ENCODE data around the gene DPEP2NB. TPM values are rescaled to one million over a fixed set of nuclear protein-coding genes. Genes with fewer than 3 reads are reported as not detected.

The DPEP2NB gene, protein sequence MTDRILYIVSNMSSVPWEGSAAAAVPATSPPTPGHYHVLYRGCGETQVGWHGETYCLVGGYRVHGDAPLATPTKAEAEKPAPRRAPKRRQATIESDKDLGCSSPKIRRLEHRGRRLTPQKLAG
- not detected for polyA plus RNA-seq

DNA sequence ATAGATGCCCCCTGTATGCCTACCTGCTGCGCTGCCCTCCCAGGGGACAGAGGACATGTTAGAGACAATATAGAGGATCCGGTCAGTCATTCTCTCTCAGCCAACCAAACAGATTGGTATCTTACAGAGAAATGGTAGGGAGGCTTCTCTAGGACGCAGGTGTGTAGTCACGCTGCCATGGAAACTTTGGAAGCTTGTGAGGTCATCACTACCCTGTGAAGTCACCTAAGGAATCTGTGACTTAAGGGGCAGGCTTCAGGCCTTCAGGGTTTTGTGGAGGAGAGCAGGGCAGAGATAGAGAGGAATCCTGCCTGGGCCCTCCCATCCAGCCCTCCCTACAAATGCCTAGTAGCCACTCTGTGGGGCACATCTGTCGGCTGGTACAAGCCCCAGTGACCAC lies at the start of gene DPEP2NB:
Gene DPEP2NB, minus strand, starts transcription at position 231 of the 400 bp plus-strand sequence. Its CDS starts 141 bp downstream, at position 90.
- Mint-ChIP-seq H3K27me3 (ENCODE audit: low read depth in 3 of 3) (peaks cover 0 to under 1% (median 0%) of the 10 kb centered on the region in 3 donors), H3K4me3 (no peak within 1 kb of the TSS), H3K4me1 (peaks cover 12 to 15% of the 10 kb centered on the region in 2 donors), H3K9me3 (no peaks in the 10 kb centered on the region), H3K27ac (peak within 1 kb of the TSS in 1 of 6 donors; percentile 50), H3K36me3 (no peaks in the 10 kb centered on the region)
- DNase-seq: no peak

DNA sequence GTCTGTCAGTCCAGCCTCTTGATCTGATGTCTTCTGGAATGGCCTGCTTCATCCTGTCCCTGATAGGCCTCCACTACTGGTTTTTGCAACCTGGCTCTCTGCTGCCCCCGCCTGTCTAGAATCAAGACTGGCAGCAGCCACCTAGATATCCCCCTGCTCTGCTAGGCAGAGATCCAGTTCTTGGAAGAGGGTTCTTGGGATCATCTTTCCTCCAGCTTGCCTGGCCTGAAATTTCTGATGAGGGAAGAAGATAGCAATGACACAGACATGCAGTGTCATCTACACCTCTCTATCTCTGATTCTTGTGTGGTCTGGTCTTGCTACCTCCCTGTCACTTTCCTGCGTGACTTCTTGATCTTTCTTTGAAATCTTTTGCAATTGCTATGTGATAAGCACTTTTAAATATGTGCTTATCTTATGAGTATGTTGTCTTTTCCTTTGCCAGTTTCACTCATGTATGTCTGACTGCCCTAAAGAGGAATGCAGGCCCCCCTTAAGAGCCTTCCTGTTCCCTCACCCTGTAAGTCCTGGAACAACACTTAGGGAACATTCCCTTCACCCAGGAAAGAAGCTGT lies 49.2 kb upstream of the DPEP2NB start:
- H3K9me3 Mint-ChIP-seq: no peaks in the 10 kb centered on the region
- peak overlapping the region; percentile 66 to 76 (median 70) for H3K4me3 Mint-ChIP-seq
- peaks cover 87 to 94% of the 10 kb centered on the region in 2 donors for H3K4me1 Mint-ChIP-seq
- H3K36me3 Mint-ChIP-seq: peaks cover 0 to 12% (median 10%) of the 10 kb centered on the region in 3 donors
- peak; percentile 65 to 71 (median 69) for DNase-seq
- peak overlapping the region; percentile 89 to 96 (median 92) for H3K27ac Mint-ChIP-seq
- H3K27me3 Mint-ChIP-seq (ENCODE audit: low read depth in 3 of 3): peaks cover 0 to 6% (median 0%) of the 10 kb centered on the region in 3 donors

DNA sequence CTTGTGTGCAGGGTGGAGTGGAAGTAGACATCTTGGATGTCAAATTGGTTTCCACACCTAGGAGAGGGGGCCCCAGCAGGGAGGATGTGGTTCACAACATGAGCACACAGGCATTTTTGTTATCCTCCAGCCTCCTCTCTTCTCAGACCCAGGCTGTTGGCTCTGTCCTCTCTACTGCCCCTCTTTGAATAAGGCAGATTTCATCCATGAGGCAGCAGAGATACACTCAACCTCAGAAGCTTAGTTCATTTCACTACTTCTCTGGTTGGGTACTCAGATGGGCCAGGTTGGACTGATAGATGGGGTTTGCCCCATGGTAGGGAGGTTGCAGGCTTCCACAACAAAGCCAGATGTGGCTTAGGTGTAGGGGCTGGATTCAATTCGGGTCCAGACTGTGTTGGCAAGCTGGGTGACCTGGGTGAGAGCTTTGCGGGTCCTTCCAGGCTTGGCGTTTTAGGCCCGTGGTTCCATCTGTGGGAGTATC lies 47.2 kb upstream of the DPEP2NB start:
- peaks cover 0 to 13% (median 11%) of the 10 kb centered on the region in 3 donors for H3K36me3 Mint-ChIP-seq
- peaks cover 0 to 7% (median 0%) of the 10 kb centered on the region in 3 donors for H3K27me3 Mint-ChIP-seq (ENCODE audit: low read depth in 3 of 3)
- no peaks in the 10 kb centered on the region for H3K9me3 Mint-ChIP-seq
- H3K4me3 Mint-ChIP-seq: peak overlapping the region; percentile 64 to 83 (median 82)
- peaks cover 84 to 96% of the 10 kb centered on the region in 2 donors for H3K4me1 Mint-ChIP-seq
- DNase-seq: peak; percentile 80 to 83 (median 83)
- peak overlapping the region; percentile 87 to 95 (median 92) for H3K27ac Mint-ChIP-seq

DNA sequence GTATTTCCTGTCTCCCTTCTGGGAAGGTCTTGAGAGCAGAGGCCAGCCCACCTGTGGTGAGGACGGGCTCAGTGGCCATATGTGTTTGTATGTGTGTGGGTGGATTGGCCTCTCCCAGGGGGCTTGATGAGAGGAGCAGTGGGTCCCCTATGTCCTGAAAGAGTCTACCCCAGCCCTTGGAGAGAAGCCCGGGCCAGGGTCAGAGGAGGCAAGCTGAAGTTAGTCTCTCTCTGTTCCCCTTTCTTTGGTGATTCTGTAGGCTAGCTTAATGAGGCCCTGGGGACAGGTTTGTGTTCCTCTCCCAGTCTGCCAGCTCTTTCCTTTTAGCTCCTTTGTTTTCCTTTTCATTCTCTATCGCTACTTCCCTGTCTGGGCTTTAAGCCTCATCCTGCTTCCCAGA lies 45.7 kb upstream of the DPEP2NB start:
- Mint-ChIP-seq H3K27me3 (ENCODE audit: low read depth in 3 of 3) (peaks cover 0 to 9% (median 0%) of the 10 kb centered on the region in 3 donors), H3K36me3 (peaks cover 0 to 10% (median 10%) of the 10 kb centered on the region in 3 donors), H3K27ac (peak overlapping the region; percentile 89 to 96 (median 94)), H3K4me1 (peaks cover 76 to 96% of the 10 kb centered on the region in 2 donors), H3K9me3 (no peaks in the 10 kb centered on the region), H3K4me3 (peak overlapping the region; percentile 73 to 82 (median 81))
- no peak for DNase-seq

DNA sequence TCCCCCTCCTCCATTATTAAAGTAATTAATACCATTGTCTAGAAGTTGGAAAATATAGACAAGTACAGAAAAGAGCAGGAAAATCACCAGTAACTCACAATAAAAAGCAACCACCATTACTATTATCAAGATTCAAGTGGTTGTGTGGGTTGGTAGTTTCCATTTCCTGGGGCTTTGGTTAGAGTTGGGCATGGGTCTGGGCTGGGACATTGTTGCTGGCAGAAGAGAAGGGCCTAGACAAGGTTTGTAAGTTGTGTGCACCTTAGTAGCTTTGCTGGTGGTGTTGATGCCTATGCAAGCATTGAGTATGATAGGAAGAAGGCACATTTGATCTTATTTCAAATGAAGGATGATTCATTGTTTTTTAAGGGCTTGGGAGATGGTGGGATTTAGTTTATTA lies 44.1 kb upstream of the DPEP2NB start:
- Mint-ChIP-seq H3K36me3 (peaks cover 0 to 14% (median 8%) of the 10 kb centered on the region in 3 donors), H3K27ac (peak overlapping the region; percentile 73 to 90 (median 84)), H3K4me3 (peak overlapping the region; percentile 60 to 76 (median 66)), H3K27me3 (ENCODE audit: low read depth in 3 of 3) (peaks cover 0 to 11% (median 0%) of the 10 kb centered on the region in 3 donors), H3K9me3 (no peaks in the 10 kb centered on the region), H3K4me1 (peaks cover 76 to 96% of the 10 kb centered on the region in 2 donors)
- DNase-seq: no peak

DNA sequence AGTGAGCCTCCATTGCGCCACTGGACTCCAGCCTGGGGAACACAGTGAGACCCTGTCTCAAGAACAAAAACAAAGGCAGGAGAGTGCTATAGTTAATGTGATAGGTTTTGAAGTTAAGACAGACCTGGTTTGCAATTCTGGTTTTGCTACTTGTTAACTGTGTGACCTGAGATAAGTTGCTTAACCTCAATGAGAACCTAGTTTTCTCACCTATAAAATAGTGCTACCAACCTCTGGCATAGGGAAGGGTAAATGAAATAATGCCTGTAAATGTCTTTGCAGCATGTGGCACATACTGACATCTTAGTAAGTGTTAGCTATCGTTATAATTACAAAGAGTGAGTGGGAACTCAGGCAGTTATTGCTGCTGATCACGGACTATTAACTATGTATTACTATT lies 39.7 kb upstream of the DPEP2NB start:
- Mint-ChIP-seq H3K27ac (peak overlapping the region; percentile 46 to 89 (median 80)), H3K4me1 (peaks cover 47 to 61% of the 10 kb centered on the region in 2 donors), H3K36me3 (peaks cover 14 to 35% (median 34%) of the 10 kb centered on the region in 3 donors), H3K27me3 (ENCODE audit: low read depth in 3 of 3) (peaks cover 0 to 6% (median 0%) of the 10 kb centered on the region in 3 donors), H3K9me3 (no peaks in the 10 kb centered on the region), H3K4me3 (peak overlapping the region in 4 of 5 donors; percentile 45 to 65 (median 54))
- DNase-seq: peak in 1 of 3 donors; percentile 30

DNA sequence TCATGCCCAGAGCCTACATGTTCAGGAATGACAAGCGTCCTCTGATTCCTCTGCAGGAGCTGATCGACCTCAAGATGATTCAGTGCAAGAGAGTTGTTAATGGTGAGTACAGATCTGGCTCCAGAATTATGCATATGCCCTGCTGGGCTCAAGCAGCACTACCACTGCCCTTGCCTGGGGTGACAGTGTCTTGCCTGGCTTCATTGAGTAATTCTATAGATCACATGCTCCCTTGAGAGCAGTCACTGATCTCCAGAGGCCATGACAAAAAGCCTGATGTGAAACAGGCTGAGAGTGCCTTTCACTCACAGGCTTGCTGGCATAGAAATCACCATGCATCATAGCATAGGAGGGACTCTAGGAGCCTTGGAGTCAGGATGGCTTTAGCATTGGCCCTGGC lies 33.7 kb upstream of the DPEP2NB start:
- peaks cover 14 to 65% (median 40%) of the 10 kb centered on the region in 3 donors for H3K36me3 Mint-ChIP-seq
- peaks cover 0 to 4% (median 0%) of the 10 kb centered on the region in 3 donors for H3K27me3 Mint-ChIP-seq (ENCODE audit: low read depth in 3 of 3)
- H3K27ac Mint-ChIP-seq: no peak overlapping the region
- no peak for DNase-seq
- H3K9me3 Mint-ChIP-seq: no peaks in the 10 kb centered on the region
- H3K4me3 Mint-ChIP-seq: no peak overlapping the region
- H3K4me1 Mint-ChIP-seq: peaks cover 8 to 11% of the 10 kb centered on the region in 2 donors

DNA sequence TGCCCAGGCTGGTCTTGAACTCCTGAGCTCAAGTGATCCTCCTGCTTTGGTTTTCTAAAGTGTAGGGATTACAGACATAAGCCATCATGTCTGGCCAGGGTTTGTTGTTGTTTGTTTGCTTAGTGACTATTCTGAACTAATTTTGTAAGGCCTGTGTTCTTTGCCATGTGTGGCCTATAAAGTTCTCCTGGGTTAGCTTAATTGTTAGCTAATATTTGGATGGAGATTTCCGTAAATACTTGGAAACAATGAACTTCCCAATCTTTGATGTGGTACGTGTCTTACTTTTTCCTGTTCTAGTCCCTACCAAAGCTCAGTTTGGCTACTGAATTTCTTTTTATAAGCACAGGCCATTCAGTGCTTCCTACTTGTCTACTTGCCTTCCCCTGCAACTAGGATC lies 32.3 kb upstream of the DPEP2NB start:
- peaks cover 7 to 52% (median 36%) of the 10 kb centered on the region in 3 donors for H3K36me3 Mint-ChIP-seq
- peak overlapping the region in 2 of 6 donors; percentile 49 for H3K27ac Mint-ChIP-seq

DNA sequence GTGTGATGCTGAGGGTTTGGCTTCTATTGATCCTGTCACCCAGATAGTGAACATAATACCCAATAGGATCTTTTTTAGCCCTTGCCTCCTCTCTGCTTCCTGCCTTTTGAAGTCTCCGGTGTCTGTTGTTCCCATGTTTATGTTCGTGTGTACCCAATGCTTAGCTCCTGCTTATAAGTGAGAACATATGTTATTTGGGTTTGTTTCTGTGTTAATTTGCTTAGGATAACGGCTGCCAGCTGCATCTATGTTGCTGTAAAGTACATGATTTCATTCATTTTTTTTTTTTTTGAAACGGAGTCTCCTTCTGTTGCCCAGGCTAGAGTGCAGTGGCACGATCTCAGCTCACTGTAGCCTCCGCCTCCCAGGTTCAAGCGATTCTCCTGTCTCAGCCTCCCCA lies 30.4 kb upstream of the DPEP2NB start:
- Mint-ChIP-seq H3K4me1 (peaks cover 2 to 5% of the 10 kb centered on the region in 2 donors), H3K36me3 (peaks cover 6 to 42% (median 38%) of the 10 kb centered on the region in 3 donors), H3K27me3 (ENCODE audit: low read depth in 3 of 3) (peaks cover 0 to 4% (median 0%) of the 10 kb centered on the region in 3 donors), H3K9me3 (no peaks in the 10 kb centered on the region), H3K27ac (no peak overlapping the region), H3K4me3 (no peak overlapping the region)
- no peak for DNase-seq

More for the DNA sequence above, 32.3 kb upstream of the DPEP2NB start:
- DNase-seq: no peak
- Mint-ChIP-seq H3K27me3 (ENCODE audit: low read depth in 3 of 3) (peaks cover 0 to 4% (median 0%) of the 10 kb centered on the region in 3 donors), H3K4me3 (no peak overlapping the region), H3K9me3 (no peaks in the 10 kb centered on the region), H3K4me1 (peaks cover 1 to 5% of the 10 kb centered on the region in 2 donors)

DNA sequence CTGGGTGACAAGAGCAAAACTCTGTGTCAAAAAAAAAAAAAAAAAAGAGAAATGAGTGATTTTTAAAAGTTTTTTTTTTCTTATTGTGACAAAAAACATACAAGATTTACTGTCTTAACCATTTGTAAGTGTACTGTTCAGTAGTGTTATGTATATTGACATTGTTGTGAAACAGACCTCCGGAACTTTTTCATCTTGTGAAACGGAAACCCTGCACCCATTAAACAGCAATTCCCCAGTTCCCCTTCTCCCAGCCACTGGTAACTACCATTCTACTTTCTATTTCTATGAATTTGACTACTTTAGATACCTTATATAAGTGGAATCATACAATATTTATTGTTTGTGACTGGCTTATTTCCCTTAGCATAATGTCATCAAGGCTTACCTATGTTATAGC lies 26.1 kb upstream of the DPEP2NB start:
- H3K36me3 Mint-ChIP-seq: peaks cover 5 to 28% (median 25%) of the 10 kb centered on the region in 3 donors
- DNase-seq: no peak
- no peak overlapping the region for H3K4me3 Mint-ChIP-seq
- peaks cover 0 to 2% (median 2%) of the 10 kb centered on the region in 3 donors for H3K27me3 Mint-ChIP-seq (ENCODE audit: low read depth in 3 of 3)
- no peaks in the 10 kb centered on the region for H3K9me3 Mint-ChIP-seq
- peaks cover 19 to 32% of the 10 kb centered on the region in 2 donors for H3K4me1 Mint-ChIP-seq
- H3K27ac Mint-ChIP-seq: peak overlapping the region in 2 of 6 donors; percentile 6 to 21

DNA sequence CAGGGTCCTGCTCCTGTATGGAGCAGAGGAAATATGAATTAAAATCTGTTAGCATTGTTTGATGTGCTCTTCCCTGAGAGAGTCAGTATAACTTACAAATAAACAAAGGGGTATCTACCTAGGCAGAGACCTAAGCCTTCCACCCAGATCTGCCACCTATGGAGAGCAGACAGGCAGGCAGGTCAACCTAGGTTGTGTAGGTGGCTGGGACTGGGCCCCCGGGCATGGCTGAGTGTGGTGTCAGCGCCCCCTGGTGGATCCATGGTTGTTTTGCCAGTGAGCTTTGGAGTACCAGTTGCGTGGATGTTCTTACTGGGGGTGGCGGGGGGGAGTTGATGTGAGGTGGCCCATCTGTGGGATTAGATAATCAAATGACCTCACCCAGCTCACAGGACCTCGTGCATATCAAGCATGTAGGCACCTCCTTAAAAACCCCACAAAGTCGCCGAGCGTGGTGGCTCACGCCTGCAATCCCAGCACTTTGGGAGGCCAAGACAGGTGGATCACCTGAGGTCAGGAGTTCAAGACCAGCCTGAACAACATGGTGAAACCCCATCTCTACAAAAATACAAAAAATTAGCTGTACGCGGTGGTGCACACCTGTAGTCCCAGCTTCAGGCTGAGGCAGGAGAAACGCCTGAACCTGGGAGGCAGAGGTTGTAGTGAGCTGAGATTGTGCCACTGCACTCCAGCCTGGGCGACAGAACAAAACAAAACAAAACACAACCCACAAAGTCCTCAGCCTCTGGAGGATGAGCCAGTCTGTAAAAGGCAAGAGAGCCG lies 25.0 kb upstream of the DPEP2NB start:
- Mint-ChIP-seq H3K9me3 (no peaks in the 10 kb centered on the region), H3K36me3 (peaks cover 7 to 25% (median 24%) of the 10 kb centered on the region in 3 donors), H3K27me3 (ENCODE audit: low read depth in 3 of 3) (peaks cover 0 to 2% (median 2%) of the 10 kb centered on the region in 3 donors), H3K27ac (peak overlapping the region; percentile 54 to 89 (median 71)), H3K4me1 (peaks cover 24 to 37% of the 10 kb centered on the region in 2 donors), H3K4me3 (no peak overlapping the region)
- peak; percentile 84 to 88 (median 84) for DNase-seq

DNA sequence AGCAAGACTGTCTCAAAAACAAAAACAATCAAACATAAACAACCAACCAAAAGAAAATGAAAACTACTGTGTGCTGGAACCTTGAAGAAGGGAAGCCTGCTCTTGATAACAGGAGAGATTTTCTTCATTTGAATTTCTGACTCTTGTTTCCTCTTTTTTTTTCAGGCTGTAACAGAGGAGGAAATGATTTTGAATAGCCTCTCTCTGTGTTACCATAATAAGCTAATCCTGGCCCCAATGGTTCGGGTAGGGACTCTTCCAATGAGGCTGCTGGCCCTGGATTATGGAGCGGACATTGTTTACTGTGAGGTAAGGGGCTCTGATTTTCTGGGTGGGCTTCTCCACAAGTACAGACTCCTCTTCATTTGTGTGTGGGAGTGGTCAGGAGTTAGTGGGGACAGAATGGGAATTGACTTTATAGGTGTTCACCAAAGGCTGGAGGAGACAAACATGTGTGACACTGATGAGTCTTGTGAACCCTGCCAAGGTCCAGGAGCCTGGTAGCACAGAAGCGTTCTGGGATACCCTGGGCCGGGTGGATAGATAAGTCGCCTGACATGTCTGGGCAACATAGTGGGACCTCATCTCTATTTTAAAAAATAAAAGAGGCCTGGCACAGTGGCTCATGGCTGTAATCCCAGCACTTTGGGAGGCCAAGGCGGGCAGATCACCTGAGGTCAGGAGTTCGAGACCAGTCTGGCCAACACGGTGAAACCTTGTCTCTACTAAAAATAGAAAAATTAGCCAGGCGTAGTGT lies 22.3 kb upstream of the DPEP2NB start:
- Mint-ChIP-seq H3K9me3 (no peaks in the 10 kb centered on the region), H3K27me3 (ENCODE audit: low read depth in 3 of 3) (peaks cover 0 to 2% (median 0%) of the 10 kb centered on the region in 3 donors), H3K4me1 (peaks cover 29 to 48% of the 10 kb centered on the region in 2 donors), H3K27ac (peak overlapping the region in 2 of 6 donors; percentile 36 to 62), H3K36me3 (peaks cover 7 to 21% (median 18%) of the 10 kb centered on the region in 3 donors), H3K4me3 (no peak overlapping the region)
- no peak for DNase-seq

DNA sequence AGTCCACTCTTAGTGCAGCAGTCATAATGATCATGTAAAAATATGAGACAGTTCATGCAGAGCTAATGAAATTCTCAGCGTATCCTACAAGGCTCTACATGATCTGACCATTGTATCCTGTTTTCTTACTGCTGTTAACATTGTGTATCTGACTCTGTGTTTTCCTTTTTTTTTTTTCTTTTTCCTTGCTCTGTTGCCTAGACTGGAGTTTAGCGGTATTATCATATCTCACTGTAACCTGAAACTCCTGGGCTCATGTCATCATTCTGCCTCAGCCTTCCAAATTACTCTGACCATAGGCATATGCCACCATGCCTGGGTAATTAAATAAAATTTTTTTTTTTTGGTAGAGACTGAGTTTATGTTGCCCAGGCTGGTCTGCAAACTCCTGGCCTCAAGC lies 19.5 kb upstream of the DPEP2NB start:
- Mint-ChIP-seq H3K4me3 (no peak overlapping the region), H3K4me1 (peaks cover 42 to 63% of the 10 kb centered on the region in 2 donors), H3K36me3 (peaks cover 7 to 24% (median 20%) of the 10 kb centered on the region in 3 donors), H3K27ac (peak overlapping the region in 3 of 6 donors; percentile 18 to 58 (median 49)), H3K27me3 (ENCODE audit: low read depth in 3 of 3) (peaks cover 0 to 2% (median 2%) of the 10 kb centered on the region in 3 donors), H3K9me3 (no peaks in the 10 kb centered on the region)
- DNase-seq: no peak
